ENCODE measurements around the gene CARS1.

The CARS1 gene

GRCh38 chr11:3057069-3057963 lies at the start of gene CARS1:
CARS1 (minus strand) TSS chr11:3057423; CDS start chr11:3057367, 56 bp downstream.
- peak; percentile 94 for DNase-seq

GRCh38 chr11:3105791-3106735 lies 48.8 kb upstream of the CARS1 start:
- peak; percentile 21 for DNase-seq

- peak; percentile 25 for DNase-seq
Observed at GRCh38 chr11:3104961-3105790, 48.0 kb upstream of the CARS1 start.

GRCh38 chr11:3104051-3104714 lies 47.0 kb upstream of the CARS1 start:
- DNase-seq, result no peak

GRCh38 chr11:3103076-3103475 lies 45.9 kb upstream of the CARS1 start:
- DNase-seq, result no peak

- DNase-seq, result no peak
Observed at GRCh38 chr11:3102641-3102921, 45.4 kb upstream of the CARS1 start.

GRCh38 chr11:3101921-3102640 lies 44.9 kb upstream of the CARS1 start:
- DNase-seq, result no peak

- no peak for DNase-seq
Observed at GRCh38 chr11:3099178-3099577, 42.0 kb upstream of the CARS1 start.

GRCh38 chr11:3096909-3097530 lies 39.8 kb upstream of the CARS1 start:
- DNase-seq, result no peak

- DNase-seq, result no peak
Observed at GRCh38 chr11:3095712-3096361, 38.6 kb upstream of the CARS1 start.

- DNase-seq, result no peak
Observed at GRCh38 chr11:3094223-3094824, 37.1 kb upstream of the CARS1 start.

- DNase-seq, result no peak
Observed at GRCh38 chr11:3093281-3094191, 36.3 kb upstream of the CARS1 start.

GRCh38 chr11:3092603-3093141 lies 35.4 kb upstream of the CARS1 start:
- no peak for DNase-seq

- peak; percentile 83 for DNase-seq
Observed at GRCh38 chr11:3091846-3092602, 34.8 kb upstream of the CARS1 start.

GRCh38 chr11:3091081-3091845 lies 34.0 kb upstream of the CARS1 start:
- DNase-seq, result no peak

GRCh38 chr11:3090096-3090901 lies 33.1 kb upstream of the CARS1 start:
- DNase-seq, result no peak

Data from activated CD4-positive, CD25-positive, alpha-beta regulatory T cell treated with anti-CD3 and anti-CD28 coated beads, Interleukin-2, amount 50 U/mL, for 72 hours (primary cell).